PFSK-1 (cell line): Measurements from ENCODE around the gene POLA1.

ENCODE experiments used
- FOXP2 ChIP-seq: optimal IDR thresholded peaks from 2 replicates; pipeline ENCODE3; 2011; ENCODE audit warnings: borderline replicate concordance, control low read depth, inconsistent platforms; ENCODE audit not compliant: insufficient read depth; ENCODE audit errors: extremely low read length, extremely low read depth
- POLR2AphosphoS5 ChIP-seq: IDR thresholded peaks from 2 replicates; pipeline ENCODE4 v1.6.1; 2012; ENCODE audit warnings: low read depth, mild to moderate bottlenecking, control low read depth, low read length, moderate library complexity
- REST ChIP-seq, 2 experiments: IDR thresholded peaks; 2 replicates each; pipeline versions ENCODE4 v1.6.1 to v1.8.0; 2011 to 2012; ENCODE audit warnings: low read depth in 2 of 2, low read length in 2 of 2, control low read depth in 1 of 2, inconsistent platforms in 1 of 2, mild to moderate bottlenecking in 1 of 2, moderate library complexity in 1 of 2; ENCODE audit not compliant: insufficient read depth in 1 of 2
- SIN3A ChIP-seq: IDR thresholded peaks from 2 replicates; pipeline ENCODE4 v1.6.1; 2012; ENCODE audit warnings: mild to moderate bottlenecking, low read length, moderate library complexity, borderline replicate concordance; ENCODE audit not compliant: insufficient read depth
- TAF1 ChIP-seq: IDR thresholded peaks from 2 replicates; pipeline ENCODE4 v1.6.1; 2012; ENCODE audit warnings: low read length, control low read depth, borderline replicate concordance; ENCODE audit not compliant: insufficient read depth

POLA1 gene

GRCh38 chrX:25007059-25008053, 313.6 kb downstream of the POLA1 start:
- TF ChIP-seq POLR2AphosphoS5 = no peak
- TF ChIP-seq SIN3A = no peak
- no peak for TF ChIP-seq TAF1
- no peak for TF ChIP-seq REST (IDR thresholded peaks at IDR 0.05; ENCODE audit: insufficient read depth in 1 of 2, low read depth in 2 of 2, low read length in 2 of 2)
- TF ChIP-seq FOXP2 = no peak

GRCh38 chrX:25009407-25009806, 315.7 kb downstream of the POLA1 start:
- TF ChIP-seq TAF1 = no peak
- no peak for TF ChIP-seq SIN3A
- TF ChIP-seq REST (IDR thresholded peaks at IDR 0.05; ENCODE audit: insufficient read depth in 1 of 2, low read depth in 2 of 2, low read length in 2 of 2) = no peak
- no peak for TF ChIP-seq FOXP2
- no peak for TF ChIP-seq POLR2AphosphoS5

- TF ChIP-seq SIN3A = no peak
These were observed 317.3 kb downstream of the POLA1 start for GRCh38 chrX:25010784-25011588.

- TF ChIP-seq FOXP2 (no peak), REST (IDR thresholded peaks at IDR 0.05; ENCODE audit: insufficient read depth in 1 of 2, low read depth in 2 of 2, low read length in 2 of 2) (no peak), SIN3A (no peak), TAF1 (no peak), POLR2AphosphoS5 (no peak)
These were observed 318.1 kb downstream of the POLA1 start for GRCh38 chrX:25011589-25012432.

GRCh38 chrX:25012433-25012735, 318.7 kb downstream of the POLA1 start:
- TF ChIP-seq REST (IDR thresholded peaks at IDR 0.05; ENCODE audit: insufficient read depth in 1 of 2, low read depth in 2 of 2, low read length in 2 of 2) = no peak
- no peak for TF ChIP-seq TAF1
- no peak for TF ChIP-seq POLR2AphosphoS5
- TF ChIP-seq SIN3A = no peak
- no peak for TF ChIP-seq FOXP2
